Measurements from ENCODE around the gene SEMA3G. TPM values are rescaled to one million over a fixed set of nuclear protein-coding genes. Genes with fewer than 3 reads are reported as not detected.

Gene SEMA3G
- total RNA-seq, 4 donors from 2014 or later: 3.7 to 18.6 (median 11.5) TPM

- Histone ChIP-seq H3K36me3 (no peaks in the 10 kb centered on the region), H3K4me1 (peaks cover 0 to 5% of the 10 kb centered on the region in 2 donors), H3K9me3 (no peaks in the 10 kb centered on the region), H3K4me3 (replicated peaks in 1 of 3) (no peak overlapping the region), H3K27me3 (no peaks in the 10 kb centered on the region), H3K27ac (no peak overlapping the region)
- DNase-seq: no peak
- intact Hi-C loops (cut with DNase I): no loop called here
- no peak for TF ChIP-seq POLR2A (IDR thresholded peaks at IDR 0.05)
- TF ChIP-seq, protein P1, sequence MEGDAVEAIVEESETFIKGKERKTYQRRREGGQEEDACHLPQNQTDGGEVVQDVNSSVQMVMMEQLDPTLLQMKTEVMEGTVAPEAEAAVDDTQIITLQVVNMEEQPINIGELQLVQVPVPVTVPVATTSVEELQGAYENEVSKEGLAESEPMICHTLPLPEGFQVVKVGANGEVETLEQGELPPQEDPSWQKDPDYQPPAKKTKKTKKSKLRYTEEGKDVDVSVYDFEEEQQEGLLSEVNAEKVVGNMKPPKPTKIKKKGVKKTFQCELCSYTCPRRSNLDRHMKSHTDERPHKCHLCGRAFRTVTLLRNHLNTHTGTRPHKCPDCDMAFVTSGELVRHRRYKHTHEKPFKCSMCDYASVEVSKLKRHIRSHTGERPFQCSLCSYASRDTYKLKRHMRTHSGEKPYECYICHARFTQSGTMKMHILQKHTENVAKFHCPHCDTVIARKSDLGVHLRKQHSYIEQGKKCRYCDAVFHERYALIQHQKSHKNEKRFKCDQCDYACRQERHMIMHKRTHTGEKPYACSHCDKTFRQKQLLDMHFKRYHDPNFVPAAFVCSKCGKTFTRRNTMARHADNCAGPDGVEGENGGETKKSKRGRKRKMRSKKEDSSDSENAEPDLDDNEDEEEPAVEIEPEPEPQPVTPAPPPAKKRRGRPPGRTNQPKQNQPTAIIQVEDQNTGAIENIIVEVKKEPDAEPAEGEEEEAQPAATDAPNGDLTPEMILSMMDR (IDR thresholded peaks at IDR 0.05): no peak
- 88 to 89% methylated on average over 10 to 11 of the region's 12 CpGs for WGBS, 2 donors
These were observed 4.7 kb downstream of the SEMA3G start for GRCh38 chr3:52440249-52440551.

DNA sequence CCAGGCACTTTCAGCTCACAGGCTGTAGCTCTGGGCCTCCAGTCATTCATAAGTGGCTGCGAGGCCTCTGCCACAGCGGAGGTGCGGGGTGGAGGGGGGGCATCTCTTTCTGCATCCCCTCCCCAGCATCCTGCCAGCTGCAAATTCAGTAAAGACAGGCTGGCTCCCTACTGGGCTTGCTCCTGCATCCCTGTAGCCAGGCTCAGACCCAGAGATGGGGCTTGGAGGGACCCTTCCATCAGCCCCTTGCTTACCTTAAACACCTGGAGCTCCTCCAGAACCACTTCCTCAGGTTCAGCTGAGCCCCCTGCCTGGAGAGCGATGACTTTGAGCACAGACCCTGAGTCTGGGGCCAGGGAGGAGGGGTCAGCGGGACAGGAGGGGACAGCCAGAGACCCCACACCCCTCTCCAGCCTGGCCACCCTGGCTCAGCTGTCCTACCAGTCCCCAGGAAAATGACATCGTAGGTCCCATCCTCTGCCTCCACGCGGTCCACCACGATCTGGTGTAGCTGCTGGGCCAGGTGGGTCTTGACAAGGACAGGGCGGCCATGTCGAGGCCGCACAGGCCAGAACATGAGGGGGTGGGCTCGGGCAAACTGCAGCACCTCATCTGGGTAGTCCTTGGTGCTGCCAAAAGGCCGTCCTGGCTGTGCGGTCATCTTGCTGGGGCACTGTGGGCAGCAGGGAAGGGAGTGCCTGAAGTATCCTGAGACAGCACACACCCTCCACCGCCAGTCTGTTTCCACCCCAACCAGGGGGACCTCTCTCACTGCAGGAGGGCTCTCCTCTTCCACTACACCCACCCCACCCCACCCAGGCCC lies 5.3 kb downstream of the SEMA3G start:
- WGBS, 2 donors: 93 to 96% methylated on average over 4 to 12 of the region's 16 CpGs
- H3K27ac ChIP-seq: no peak overlapping the region
- H3K9me3 ChIP-seq: no peaks in the 10 kb centered on the region
- no peaks in the 10 kb centered on the region for H3K36me3 ChIP-seq
- H3K27me3 ChIP-seq: no peaks in the 10 kb centered on the region
- DNase-seq: no peak
- H3K4me3 ChIP-seq (replicated peaks in 1 of 3): no peak overlapping the region
- intact Hi-C loops (cut with DNase I): no loop called here
- TF ChIP-seq, protein P1 (IDR thresholded peaks at IDR 0.05): no peak
- no peak for TF ChIP-seq POLR2A (IDR thresholded peaks at IDR 0.05)
- H3K4me1 ChIP-seq: no peaks in the 10 kb centered on the region

DNA sequence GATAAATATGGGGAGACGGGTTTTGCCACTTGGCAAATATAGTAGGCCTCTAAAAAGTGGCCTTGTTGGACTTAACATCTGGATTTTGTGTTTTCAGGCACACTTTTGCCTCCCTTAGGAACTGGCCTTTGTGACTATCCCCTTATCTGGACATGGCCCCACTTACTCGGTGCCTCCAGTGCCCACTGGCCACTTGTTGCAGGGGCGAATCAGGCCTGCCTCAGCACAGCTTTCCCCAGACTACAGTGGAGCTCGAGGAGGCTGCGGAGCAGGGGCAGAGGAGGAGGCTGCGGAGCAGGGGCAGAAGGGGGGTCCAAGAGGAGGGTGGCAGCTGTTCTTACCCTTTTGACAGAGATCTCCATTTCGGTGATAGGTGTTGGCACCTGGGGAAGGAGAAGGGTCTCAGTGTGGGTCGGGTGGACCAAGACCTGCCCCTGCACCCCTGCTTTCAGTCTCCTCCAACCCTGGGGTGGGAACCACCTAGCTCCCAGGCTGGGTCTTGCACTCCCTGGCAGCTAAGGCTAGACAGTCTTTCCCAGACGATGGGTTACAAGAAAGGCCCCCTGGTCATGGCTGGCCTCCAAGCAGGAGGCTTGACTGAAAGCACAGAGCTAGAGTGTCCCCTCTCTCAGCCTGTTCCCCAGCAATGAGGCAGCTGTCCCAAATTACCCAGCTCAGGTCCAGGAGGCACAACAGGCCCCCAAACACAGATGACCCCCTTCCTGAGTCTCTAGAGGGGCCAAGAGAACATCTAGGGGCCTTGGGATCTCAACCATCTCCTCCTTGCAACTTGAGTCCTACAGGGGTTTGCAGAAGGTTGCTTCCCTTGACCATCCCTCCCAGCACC lies 6.1 kb downstream of the SEMA3G start:
- TF ChIP-seq POLR2A (IDR thresholded peaks at IDR 0.05): no peak
- TF ChIP-seq, protein P1 (IDR thresholded peaks at IDR 0.05): no peak
- no peak for DNase-seq
- Histone ChIP-seq H3K27ac (no peak overlapping the region), H3K27me3 (no peaks in the 10 kb centered on the region), H3K9me3 (no peaks in the 10 kb centered on the region), H3K4me3 (replicated peaks in 1 of 3) (no peak overlapping the region), H3K36me3 (no peaks in the 10 kb centered on the region), H3K4me1 (peaks cover 0 to 2% of the 10 kb centered on the region in 2 donors)
- 89 to 94% methylated on average over 9 of the region's 9 CpGs for WGBS, 2 donors
- intact Hi-C loops (cut with DNase I): no loop called here

GRCh38 chr3:52438104-52438376 lies 6.9 kb downstream of the SEMA3G start:
- no peaks in the 10 kb centered on the region for H3K36me3 ChIP-seq
- no peak overlapping the region for H3K4me3 ChIP-seq (replicated peaks in 1 of 3)
- no peak for TF ChIP-seq POLR2A (IDR thresholded peaks at IDR 0.05)
- TF ChIP-seq, protein P1 (IDR thresholded peaks at IDR 0.05): no peak
- H3K9me3 ChIP-seq: no peaks in the 10 kb centered on the region
- DNase-seq: no peak
- WGBS, 2 donors: 80 to 84% methylated on average over 3 to 6 of the region's 6 CpGs
- no peaks in the 10 kb centered on the region for H3K27me3 ChIP-seq
- intact Hi-C loops (cut with DNase I): no loop called here
- H3K27ac ChIP-seq: no peak overlapping the region
- peaks cover 2 to 9% of the 10 kb centered on the region in 2 donors for H3K4me1 ChIP-seq

Data from thyroid gland (tissue), 4 donors.